Endothelial cell of umbilical vein (primary cell): ENCODE data around the gene RPL12. TPM values are rescaled to one million over a fixed set of nuclear protein-coding genes. Genes with fewer than 3 reads are reported as not detected.

Experiments
- BruUV-seq: library from RNA; stranded (reverse); fragments of 400-500 nt; replicated peaks from 2 replicates; lab custom pipeline; 2021; lab: Mats Ljungman, UMichigan
- CTCF ChIA-PET: fragments of 300-600, 350-600 bp; sonication (Branson Sonifier 250); formaldehyde crosslinking; loops from one replicate; lab custom pipeline; 2021; ENCODE audit warnings: antibody characterized with exemption, inconsistent platforms; lab: Charles Lee
- POLR2A ChIA-PET: fragments of 300-600, 350-600 bp; sonication (Branson Sonifier 250); formaldehyde crosslinking; loops from one replicate; lab custom pipeline; 2021; ENCODE audit warnings: antibody characterized with exemption, inconsistent platforms; lab: Charles Lee
- DNase-seq: peaks from one replicate; pipeline ENCODE4 v3.0.0-alpha.2; 2011; ENCODE audit warnings: low read depth, low spot score
- FAIRE-seq: peaks from 2 replicates; lab custom pipeline; 2011; peaks lifted over from hg19 to GRCh38; lab: Jason Lieb, UNC
- H2AFZ ChIP-seq: 2 replicates; pipeline ENCODE4 v1.6.0; 2012; ENCODE audit warnings: low read depth, low read length, control low read depth, inconsistent platforms
- H3K27ac ChIP-seq: 2 replicates; pipeline ENCODE4 v1.5.1; 2011; ENCODE audit warnings: low read depth, mild to moderate bottlenecking, control low read depth, low read length, moderate library complexity; ENCODE audit not compliant: insufficient read depth
- H3K27me3 ChIP-seq, 2 experiments: 2 replicates each; pipeline versions ENCODE4 v1.6.0 to v1.6.1; 2011; ENCODE audit warnings: low read length in 2 of 2, mixed read lengths in 1 of 2; ENCODE audit not compliant: control insufficient read depth in 2 of 2, insufficient read depth in 2 of 2
- H3K36me3 ChIP-seq, 2 experiments: 2 replicates in 1 of 2; 3 replicates in 1 of 2; pipeline ENCODE4 v1.5.1; 2011; ENCODE audit warnings: low read length in 2 of 2, mild to moderate bottlenecking in 1 of 2, moderate library complexity in 1 of 2; ENCODE audit not compliant: control insufficient read depth in 2 of 2, insufficient read depth in 2 of 2; ENCODE audit errors: extremely low read depth in 1 of 2
- H3K4me1 ChIP-seq: 3 replicates; pipeline ENCODE4 v1.5.1; 2011; ENCODE audit warnings: mild to moderate bottlenecking, low read length; ENCODE audit not compliant: control insufficient read depth, insufficient read depth; ENCODE audit errors: extremely low read depth
- H3K4me2 ChIP-seq: 2 replicates; pipeline ENCODE4 v1.6.1; 2011; ENCODE audit warnings: low read length, control low read depth, mixed read lengths; ENCODE audit not compliant: insufficient read depth
- H3K4me3 ChIP-seq, 3 experiments: fragments of 200-600 bp in 1 of 3; sonication (generic), shearing (Covaris generic) in 1 of 3; replicated peaks in 1 of 3; 2 replicates each; pipeline ENCODE4 v1.5.1; 2011 to 2016; ENCODE audit warnings: control low read depth in 3 of 3, low read length in 3 of 3, mild to moderate bottlenecking in 2 of 3, inconsistent platforms in 1 of 3, low read depth in 1 of 3, moderate library complexity in 1 of 3; ENCODE audit not compliant: insufficient read depth in 1 of 3
- H3K79me2 ChIP-seq: 2 replicates; pipeline ENCODE4 v1.6.0; 2012; ENCODE audit warnings: low read length, inconsistent platforms; ENCODE audit not compliant: control insufficient read depth, insufficient read depth
- H3K9ac ChIP-seq: replicated peaks from 2 replicates; pipeline ENCODE3; 2011; ENCODE audit warnings: low read length, control low read depth; ENCODE audit not compliant: insufficient read depth; ENCODE audit errors: extremely low read depth
- H3K9me1 ChIP-seq: replicated peaks from 3 replicates; pipeline ENCODE4 v1.6.0; 2011; ENCODE audit warnings: mild to moderate bottlenecking, low read length; ENCODE audit not compliant: control insufficient read depth, insufficient read depth; ENCODE audit errors: extremely low read depth
- H3K9me3 ChIP-seq: replicated peaks from 2 replicates; pipeline ENCODE4 v1.5.1; 2012; ENCODE audit warnings: low read length, inconsistent platforms; ENCODE audit not compliant: control insufficient read depth, insufficient read depth
- H4K20me1 ChIP-seq: replicated peaks from 2 replicates; pipeline ENCODE3; 2011; ENCODE audit warnings: mild to moderate bottlenecking, low read length; ENCODE audit not compliant: control insufficient read depth, insufficient read depth; ENCODE audit errors: extremely low read depth
- CTCF ChIP-seq, 2 donors: IDR thresholded peaks; 1 replicate in 1 of 2; 2 replicates in 1 of 2; pipeline ENCODE4 v1.5.1; 2011; ENCODE audit warnings: low read length in 2 of 2, mild to moderate bottlenecking in 2 of 2, moderate library complexity in 2 of 2, control low read depth in 1 of 2, inconsistent platforms in 1 of 2, low read depth in 1 of 2; ENCODE audit not compliant: insufficient read depth in 1 of 2; ENCODE audit errors: extremely low read depth in 1 of 2
- EZH2 ChIP-seq: IDR thresholded peaks from 2 replicates; pipeline ENCODE4 v1.6.1; 2012; ENCODE audit warnings: borderline replicate concordance, low read depth, mild to moderate bottlenecking, moderate library complexity, low read length, inconsistent platforms; ENCODE audit not compliant: severe bottlenecking
- FOS ChIP-seq: IDR thresholded peaks from 2 replicates; pipeline ENCODE4 v1.6.1; 2011; ENCODE audit warnings: mild to moderate bottlenecking, low read length, moderate library complexity, borderline replicate concordance; ENCODE audit not compliant: insufficient read depth
- GATA2 ChIP-seq: IDR thresholded peaks from 2 replicates; pipeline ENCODE4 v1.7.0; 2011; ENCODE audit warnings: low read depth, mild to moderate bottlenecking, moderate library complexity, mixed read lengths, low read length; ENCODE audit not compliant: insufficient read length, insufficient read depth
- JUN ChIP-seq: IDR thresholded peaks from 2 replicates; pipeline ENCODE4 v1.6.1; 2011; ENCODE audit warnings: borderline replicate concordance, low read depth; ENCODE audit not compliant: insufficient read length, insufficient read depth
- MYC ChIP-seq: IDR thresholded peaks from one replicate; pipeline ENCODE4 v1.6.1; 2011; ENCODE audit warnings: mild to moderate bottlenecking, low read depth, low read length
- POLR2A ChIP-seq: IDR thresholded peaks from 2 replicates; pipeline ENCODE4 v1.6.1; 2012; ENCODE audit warnings: low read depth, mild to moderate bottlenecking, control low read depth, low read length
- POLR2AphosphoS5 ChIP-seq: IDR thresholded peaks from 2 replicates; pipeline ENCODE4 v1.6.1; 2012; ENCODE audit warnings: low read depth, mild to moderate bottlenecking, control low read depth, low read length, moderate library complexity; ENCODE audit not compliant: insufficient read depth
- dilution Hi-C: fragments of 300-500 bp; cut with MboI; formaldehyde crosslinking; loops from one replicate; pipeline ENCODE4 v1.15.0; 2019; ENCODE audit warnings: low sequenced_read_pairs; ENCODE audit not compliant: extremely low pct_ligation_motif_present
- intact Hi-C: fragments of 100-400 bp; cut with micrococcal nuclease; formaldehyde crosslinking; loops from one replicate; pipeline ENCODE4 v1.10.0; 2022
- polyA plus RNA-seq, 4 experiments: library from polyadenylated mRNA; depleted of rRNA in 3 of 4; stranded (reverse) in 3 of 4; unstranded in 1 of 4; fragments of >200 nt; gene quantifications; 2 replicates each; pipeline versions ENCODE4 v1.2.1 to v1.2.3, GENCODE V29; 2011 to 2012; ENCODE audit warnings: missing spikeins in 1 of 4
- total RNA-seq: library from RNA; stranded (reverse); gene quantifications from 2 replicates; pipeline ENCODE4 v1.2.3, GENCODE V29; 2021
- TF ChIP-seq, protein P1 (sequence below): IDR thresholded peaks from 2 replicates; pipeline ENCODE4 v1.6.1; 2011; ENCODE audit not compliant: insufficient read depth, insufficient read length

Gene RPL12
- total and polyA plus RNA-seq, 2 donors (not counting 3 experiments of a cell fraction or from before 2014, with no cell fraction given): 1,231 to 3,007 TPM

DNA sequence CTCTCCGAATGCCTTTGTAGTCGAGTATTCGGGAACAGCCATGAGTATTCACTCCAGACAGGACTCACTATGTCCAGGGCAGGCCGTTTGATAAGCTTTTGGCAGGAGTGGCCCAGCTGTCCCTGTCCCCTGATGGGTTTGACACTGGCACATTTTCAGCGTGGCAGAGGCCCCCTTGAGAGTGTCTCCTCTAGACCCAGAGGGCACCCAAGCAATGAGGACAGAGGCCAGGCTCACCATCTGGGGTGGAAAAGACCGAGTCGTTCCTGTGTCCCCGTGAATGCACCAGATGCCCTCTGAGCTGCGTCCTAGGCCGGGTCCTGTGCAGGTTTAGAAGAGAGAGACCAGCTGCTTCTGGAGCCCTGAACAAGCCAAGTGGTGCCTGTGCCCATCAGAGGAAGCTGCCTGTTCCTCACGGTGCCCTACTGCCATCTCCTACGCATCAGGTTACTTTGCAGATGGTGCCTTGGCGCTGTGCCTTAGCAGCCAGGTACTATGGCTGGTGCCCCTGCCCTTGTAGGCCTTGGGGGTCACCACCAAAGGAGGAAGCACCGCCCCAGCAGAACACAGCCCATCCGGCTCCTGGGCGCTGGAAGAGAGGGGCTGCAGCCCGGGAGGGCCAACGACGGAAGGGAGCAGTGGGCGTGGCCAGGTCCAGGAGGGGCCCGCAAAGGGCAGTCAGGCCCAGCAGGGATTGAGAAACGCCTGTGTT lies 42.5 kb upstream of the RPL12 start:
- Histone ChIP-seq H3K9me1 (no peaks in the 10 kb centered on the region), H2AFZ (no peak overlapping the region), H3K27me3 (no peaks in the 10 kb centered on the region), H4K20me1 (no peaks in the 10 kb centered on the region), H3K9ac (no peak overlapping the region), H3K79me2 (no peaks in the 10 kb centered on the region), H3K4me2 (no peak overlapping the region), H3K9me3 (no peaks in the 10 kb centered on the region), H3K4me1 (peaks cover 4% of the 10 kb centered on the region), H3K27ac (no peak overlapping the region), H3K36me3 (peaks cover 4 to 29% of the 10 kb centered on the region in 2 experiments), H3K4me3 (no peak overlapping the region)
- TF ChIP-seq MYC: no peak
- TF ChIP-seq POLR2AphosphoS5: no peak
- no peak for TF ChIP-seq CTCF (IDR thresholded peaks at IDR 0.05; ENCODE audit: extremely low read depth in 1 of 2, insufficient read depth in 1 of 2, low read depth in 1 of 2, low read length in 2 of 2)
- TF ChIP-seq EZH2: no peak
- TF ChIP-seq, protein P1, sequence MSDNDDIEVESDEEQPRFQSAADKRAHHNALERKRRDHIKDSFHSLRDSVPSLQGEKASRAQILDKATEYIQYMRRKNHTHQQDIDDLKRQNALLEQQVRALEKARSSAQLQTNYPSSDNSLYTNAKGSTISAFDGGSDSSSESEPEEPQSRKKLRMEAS: no peak
- TF ChIP-seq GATA2: no peak
- no peak for TF ChIP-seq POLR2A
- TF ChIP-seq FOS: no peak
- no peak for TF ChIP-seq JUN
- FAIRE-seq (no peak), DNase-seq (no peak)
- intact Hi-C loops (no loop called here), dilution Hi-C loops (no loop called here)
- ChIA-PET CTCF (no interaction called here), POLR2A (no interaction called here)
- no TSS peak for BruUV-seq
